ENCODE results near the gene CENPT. TPM values are rescaled to one million over a fixed set of nuclear protein-coding genes. Genes with fewer than 3 reads are reported as not detected.

CENPT gene
- total and polyA plus RNA-seq, 2 of the 13 experiments (the other 11 are each of a cell fraction or from before 2014, with no cell fraction given), result 40.9 to 43.3 TPM

- TF ChIP-seq ZNF790 (CRISPR knock-in tag; IDR thresholded peaks at IDR 0.05; ENCODE audit: borderline replicate concordance), result peak; percentile 56; the same call in 1 of the 2 replicates
- no peak for TF ChIP-seq ZBTB49 (CRISPR knock-in tag; IDR thresholded peaks at IDR 0.05; ENCODE audit: borderline replicate concordance)
- TF ChIP-seq, protein P1, sequence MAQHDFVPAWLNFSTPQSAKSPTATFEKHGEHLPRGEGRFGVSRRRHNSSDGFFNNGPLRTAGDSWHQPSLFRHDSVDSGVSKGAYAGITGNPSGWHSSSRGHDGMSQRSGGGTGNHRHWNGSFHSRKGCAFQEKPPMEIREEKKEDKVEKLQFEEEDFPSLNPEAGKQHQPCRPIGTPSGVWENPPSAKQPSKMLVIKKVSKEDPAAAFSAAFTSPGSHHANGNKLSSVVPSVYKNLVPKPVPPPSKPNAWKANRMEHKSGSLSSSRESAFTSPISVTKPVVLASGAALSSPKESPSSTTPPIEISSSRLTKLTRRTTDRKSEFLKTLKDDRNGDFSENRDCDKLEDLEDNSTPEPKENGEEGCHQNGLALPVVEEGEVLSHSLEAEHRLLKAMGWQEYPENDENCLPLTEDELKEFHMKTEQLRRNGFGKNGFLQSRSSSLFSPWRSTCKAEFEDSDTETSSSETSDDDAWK (CRISPR knock-in tag; IDR thresholded peaks at IDR 0.05), result no peak
- no peak for TF ChIP-seq NFE2L2 (IDR thresholded peaks at IDR 0.05; ENCODE audit: low read length)
- peak; percentile 57 for TF ChIP-seq ESRRA (CRISPR knock-in tag; IDR thresholded peaks at IDR 0.05; ENCODE audit: low read depth)
- 0 out of 2 replicates have a peak, but pooled peaks have one; percentile 15 for TF ChIP-seq STAT6 (CRISPR knock-in tag; IDR thresholded peaks at IDR 0.05; ENCODE audit: borderline replicate concordance)
- TF ChIP-seq IKZF4 (CRISPR knock-in tag; IDR thresholded peaks at IDR 0.05; ENCODE audit: borderline replicate concordance, low read depth, not compliant biosample characterization), result no peak
- TF ChIP-seq TAF15 (IDR thresholded peaks at IDR 0.05; ENCODE audit: low read depth, low read length, poor library complexity, severe bottlenecking), result peak; percentile 94
- no peak for TF ChIP-seq NFE2 (CRISPR knock-in tag; IDR thresholded peaks at IDR 0.05)
- no peak for TF ChIP-seq CEBPG (CRISPR knock-in tag; IDR thresholded peaks at IDR 0.05)
- TF ChIP-seq SIN3A (IDR thresholded peaks at IDR 0.05; ENCODE audit: borderline replicate concordance, low read depth, low read length), result peak; percentile 39; the same call in 1 of the 2 replicates
- TF ChIP-seq PPARG (CRISPR knock-in tag; conservative IDR thresholded peaks at IDR 0.05), result no peak
- peak; percentile 87 for TF ChIP-seq ZSCAN31 (CRISPR knock-in tag; IDR thresholded peaks at IDR 0.05; ENCODE audit: low read depth)
- no peak; the same call in 1 of the 2 replicates for TF ChIP-seq MLLT10 (CRISPR knock-in tag; IDR thresholded peaks at IDR 0.05)
- TF ChIP-seq, protein P2, sequence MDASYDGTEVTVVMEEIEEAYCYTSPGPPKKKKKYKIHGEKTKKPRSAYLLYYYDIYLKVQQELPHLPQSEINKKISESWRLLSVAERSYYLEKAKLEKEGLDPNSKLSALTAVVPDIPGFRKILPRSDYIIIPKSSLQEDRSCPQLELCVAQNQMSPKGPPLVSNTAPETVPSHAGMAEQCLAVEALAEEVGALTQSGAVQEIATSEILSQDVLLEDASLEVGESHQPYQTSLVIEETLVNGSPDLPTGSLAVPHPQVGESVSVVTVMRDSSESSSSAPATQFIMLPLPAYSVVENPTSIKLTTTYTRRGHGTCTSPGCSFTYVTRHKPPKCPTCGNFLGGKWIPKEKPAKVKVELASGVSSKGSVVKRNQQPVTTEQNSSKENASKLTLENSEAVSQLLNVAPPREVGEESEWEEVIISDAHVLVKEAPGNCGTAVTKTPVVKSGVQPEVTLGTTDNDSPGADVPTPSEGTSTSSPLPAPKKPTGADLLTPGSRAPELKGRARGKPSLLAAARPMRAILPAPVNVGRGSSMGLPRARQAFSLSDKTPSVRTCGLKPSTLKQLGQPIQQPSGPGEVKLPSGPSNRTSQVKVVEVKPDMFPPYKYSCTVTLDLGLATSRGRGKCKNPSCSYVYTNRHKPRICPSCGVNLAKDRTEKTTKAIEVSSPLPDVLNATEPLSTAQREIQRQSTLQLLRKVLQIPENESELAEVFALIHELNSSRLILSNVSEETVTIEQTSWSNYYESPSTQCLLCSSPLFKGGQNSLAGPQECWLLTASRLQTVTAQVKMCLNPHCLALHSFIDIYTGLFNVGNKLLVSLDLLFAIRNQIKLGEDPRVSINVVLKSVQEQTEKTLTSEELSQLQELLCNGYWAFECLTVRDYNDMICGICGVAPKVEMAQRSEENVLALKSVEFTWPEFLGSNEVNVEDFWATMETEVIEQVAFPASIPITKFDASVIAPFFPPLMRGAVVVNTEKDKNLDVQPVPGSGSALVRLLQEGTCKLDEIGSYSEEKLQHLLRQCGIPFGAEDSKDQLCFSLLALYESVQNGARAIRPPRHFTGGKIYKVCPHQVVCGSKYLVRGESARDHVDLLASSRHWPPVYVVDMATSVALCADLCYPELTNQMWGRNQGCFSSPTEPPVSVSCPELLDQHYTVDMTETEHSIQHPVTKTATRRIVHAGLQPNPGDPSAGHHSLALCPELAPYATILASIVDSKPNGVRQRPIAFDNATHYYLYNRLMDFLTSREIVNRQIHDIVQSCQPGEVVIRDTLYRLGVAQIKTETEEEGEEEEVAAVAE (CRISPR knock-in tag; IDR thresholded peaks at IDR 0.05; ENCODE audit: borderline replicate concordance), result no peak
These were observed 45.6 kb upstream of the CENPT start, which contains the start of gene PSKH1 (continued) for GRCh38 chr16:67892899-67893742.
